WTC11 (cell line): Measurements from ENCODE around the gene FBXO41.

Experiments
- AFF4 ChIP-seq: sonication (generic); formaldehyde crosslinking; IDR thresholded peaks from 2 replicates; pipeline ENCODE4 v1.8.1; 2023; ENCODE audit warnings: mild to moderate bottlenecking, missing genetic modification reagents, borderline replicate concordance
- ATF1 ChIP-seq: sonication (generic); formaldehyde crosslinking; IDR thresholded peaks from 2 replicates; pipeline ENCODE4 v1.8.1; 2023; ENCODE audit warnings: mild to moderate bottlenecking, moderate library complexity, missing genetic modification reagents
- CTCF ChIP-seq: fragments of 200-600 bp; IDR thresholded peaks from 2 replicates; pipeline ENCODE4 v1.8.0; 2022; ENCODE audit warnings: antibody characterized with exemption
- ESRRA ChIP-seq: sonication (generic); formaldehyde crosslinking; IDR thresholded peaks from 2 replicates; pipeline ENCODE4 v1.8.1; 2022; ENCODE audit warnings: mild to moderate bottlenecking, missing genetic modification reagents, borderline replicate concordance
- JUN ChIP-seq: sonication (generic); formaldehyde crosslinking; IDR thresholded peaks from 2 replicates; pipeline ENCODE4 v1.8.0; 2023; ENCODE audit warnings: mild to moderate bottlenecking, missing genetic modification reagents
- MXD4 ChIP-seq: fragments of 250-450 bp; sonication (Bioruptor Pico); IDR thresholded peaks from 2 replicates; pipeline ENCODE4 v1.8.0; 2021; ENCODE audit warnings: mild to moderate bottlenecking, moderate library complexity, borderline replicate concordance
- NFYB ChIP-seq: sonication (generic); formaldehyde crosslinking; conservative IDR thresholded peaks from 2 replicates; pipeline ENCODE4 v1.8.0; 2022; ENCODE audit warnings: low read depth, missing genetic modification reagents
- TCF7 ChIP-seq: sonication (generic); formaldehyde crosslinking; IDR thresholded peaks from 2 replicates; pipeline ENCODE4 v1.8.0; 2022; ENCODE audit warnings: mild to moderate bottlenecking, low read depth, missing genetic modification reagents, moderate library complexity
- USF2 ChIP-seq: sonication (generic); formaldehyde crosslinking; IDR thresholded peaks from 2 replicates; pipeline ENCODE4 v1.8.1; 2023; ENCODE audit warnings: mild to moderate bottlenecking, missing genetic modification reagents, moderate library complexity
- ZNF138 ChIP-seq: sonication (generic); formaldehyde crosslinking; conservative IDR thresholded peaks from 2 replicates; pipeline ENCODE4 v1.8.1; 2022; ENCODE audit warnings: mild to moderate bottlenecking, moderate library complexity, missing genetic modification reagents
- ZNF232 ChIP-seq: sonication (generic); formaldehyde crosslinking; IDR thresholded peaks from 2 replicates; pipeline ENCODE4 v1.8.0; 2022; ENCODE audit warnings: mild to moderate bottlenecking, missing genetic modification reagents
- ZNF671 ChIP-seq: fragments of 250-450 bp; sonication (Bioruptor Pico); IDR thresholded peaks from 2 replicates; pipeline ENCODE4 v1.8.0; 2021; ENCODE audit warnings: mild to moderate bottlenecking
- TF ChIP-seq, protein P1 (sequence below): sonication (generic); formaldehyde crosslinking; IDR thresholded peaks from 2 replicates; pipeline ENCODE4 v1.8.1; 2022; ENCODE audit warnings: low read depth, missing genetic modification reagents, borderline replicate concordance
- TF ChIP-seq, protein P2 (sequence below): sonication (generic); formaldehyde crosslinking; IDR thresholded peaks from 2 replicates; pipeline ENCODE4 v1.8.1; 2022; ENCODE audit warnings: mild to moderate bottlenecking, moderate library complexity, missing genetic modification reagents

GRCh38 chr2:73217826-73218225 lies 66.5 kb downstream of the FBXO41 start:
- TF ChIP-seq CTCF (no peak), MXD4 (CRISPR knock-in tag) (no peak), ZNF138 (CRISPR knock-in tag) (no peak), USF2 (no peak), ATF1 (CRISPR knock-in tag) (no peak), NFYB (CRISPR knock-in tag) (no peak), AFF4 (no peak), JUN (CRISPR knock-in tag) (no peak), TCF7 (CRISPR knock-in tag) (no peak), ESRRA (CRISPR knock-in tag) (no peak), ZNF232 (CRISPR knock-in tag) (no peak), ZNF671 (no peak)
- TF ChIP-seq, protein P1, sequence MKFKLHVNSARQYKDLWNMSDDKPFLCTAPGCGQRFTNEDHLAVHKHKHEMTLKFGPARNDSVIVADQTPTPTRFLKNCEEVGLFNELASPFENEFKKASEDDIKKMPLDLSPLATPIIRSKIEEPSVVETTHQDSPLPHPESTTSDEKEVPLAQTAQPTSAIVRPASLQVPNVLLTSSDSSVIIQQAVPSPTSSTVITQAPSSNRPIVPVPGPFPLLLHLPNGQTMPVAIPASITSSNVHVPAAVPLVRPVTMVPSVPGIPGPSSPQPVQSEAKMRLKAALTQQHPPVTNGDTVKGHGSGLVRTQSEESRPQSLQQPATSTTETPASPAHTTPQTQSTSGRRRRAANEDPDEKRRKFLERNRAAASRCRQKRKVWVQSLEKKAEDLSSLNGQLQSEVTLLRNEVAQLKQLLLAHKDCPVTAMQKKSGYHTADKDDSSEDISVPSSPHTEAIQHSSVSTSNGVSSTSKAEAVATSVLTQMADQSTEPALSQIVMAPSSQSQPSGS (CRISPR knock-in tag), result no peak
- TF ChIP-seq, protein P2, sequence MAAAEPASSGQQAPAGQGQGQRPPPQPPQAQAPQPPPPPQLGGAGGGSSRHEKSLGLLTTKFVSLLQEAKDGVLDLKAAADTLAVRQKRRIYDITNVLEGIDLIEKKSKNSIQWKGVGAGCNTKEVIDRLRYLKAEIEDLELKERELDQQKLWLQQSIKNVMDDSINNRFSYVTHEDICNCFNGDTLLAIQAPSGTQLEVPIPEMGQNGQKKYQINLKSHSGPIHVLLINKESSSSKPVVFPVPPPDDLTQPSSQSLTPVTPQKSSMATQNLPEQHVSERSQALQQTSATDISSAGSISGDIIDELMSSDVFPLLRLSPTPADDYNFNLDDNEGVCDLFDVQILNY (CRISPR knock-in tag), result no peak
